Tongue (tissue), 2 donors: ENCODE results near the gene DROSHA. TPM values are rescaled to one million over a fixed set of nuclear protein-coding genes. Genes with fewer than 3 reads are reported as not detected.

Source experiments
- DNase-seq: peaks from one replicate; pipeline ENCODE4 v3.0.0-alpha.2; 2015
- total RNA-seq: library from RNA; depleted of rRNA; stranded (reverse); fragments of >200 nt; gene quantifications from one replicate; pipeline ENCODE4 v1.2.3, GENCODE V29; 2014

The DROSHA gene
- total RNA-seq, 1 donor from 2014 or later = 48.4 TPM

- DNase-seq = no peak
These were observed 1.2 kb downstream of the DROSHA start for GRCh38 chr5:31530541-31531265.

GRCh38 chr5:31523041-31523440, 8.9 kb downstream of the DROSHA start:
- no peak for DNase-seq

GRCh38 chr5:31516802-31517201, 15.1 kb downstream of the DROSHA start:
- DNase-seq = no peak

- DNase-seq = no peak
These were observed 20.6 kb downstream of the DROSHA start for GRCh38 chr5:31511305-31511704.

GRCh38 chr5:31504529-31504928, 27.4 kb downstream of the DROSHA start:
- no peak for DNase-seq

- no peak for DNase-seq
These were observed 29.4 kb downstream of the DROSHA start for GRCh38 chr5:31502506-31502905.

- no peak for DNase-seq
These were observed 31.6 kb downstream of the DROSHA start for GRCh38 chr5:31500256-31500655.

GRCh38 chr5:31496891-31497290, 35.0 kb downstream of the DROSHA start:
- no peak for DNase-seq

GRCh38 chr5:31496301-31496700, 35.6 kb downstream of the DROSHA start:
- DNase-seq = no peak

GRCh38 chr5:31495336-31495735, 36.6 kb downstream of the DROSHA start:
- no peak for DNase-seq

GRCh38 chr5:31492869-31493268, 39.0 kb downstream of the DROSHA start:
- no peak for DNase-seq

- no peak for DNase-seq
These were observed 44.4 kb downstream of the DROSHA start for GRCh38 chr5:31487506-31487905.

GRCh38 chr5:31486441-31486840, 45.5 kb downstream of the DROSHA start:
- DNase-seq = no peak

GRCh38 chr5:31485376-31486207, 46.3 kb downstream of the DROSHA start:
- no peak for DNase-seq

- no peak for DNase-seq
These were observed 50.2 kb downstream of the DROSHA start for GRCh38 chr5:31481531-31482165.

GRCh38 chr5:31479706-31480105, 52.2 kb downstream of the DROSHA start:
- no peak for DNase-seq

- DNase-seq = no peak
These were observed 53.0 kb downstream of the DROSHA start for GRCh38 chr5:31478901-31479300.

- no peak for DNase-seq
These were observed 53.9 kb downstream of the DROSHA start for GRCh38 chr5:31477971-31478370.

GRCh38 chr5:31477516-31477915, 54.4 kb downstream of the DROSHA start:
- DNase-seq = no peak

- no peak for DNase-seq
These were observed 55.2 kb downstream of the DROSHA start for GRCh38 chr5:31476738-31477141.

- no peak for DNase-seq
These were observed 60.0 kb downstream of the DROSHA start for GRCh38 chr5:31471916-31472315.

- no peak for DNase-seq
These were observed 60.9 kb downstream of the DROSHA start for GRCh38 chr5:31471040-31471439.

GRCh38 chr5:31470608-31471007, 61.3 kb downstream of the DROSHA start:
- DNase-seq = peak; percentile 10
